ENCODE results near the gene ARHGAP22. TPM values are rescaled to one million over a fixed set of nuclear protein-coding genes. Genes with fewer than 3 reads are reported as not detected.

Gene ARHGAP22
- total and polyA plus RNA-seq, 4 donors = 0.23 to 2.3 (median 0.54) TPM

DNA sequence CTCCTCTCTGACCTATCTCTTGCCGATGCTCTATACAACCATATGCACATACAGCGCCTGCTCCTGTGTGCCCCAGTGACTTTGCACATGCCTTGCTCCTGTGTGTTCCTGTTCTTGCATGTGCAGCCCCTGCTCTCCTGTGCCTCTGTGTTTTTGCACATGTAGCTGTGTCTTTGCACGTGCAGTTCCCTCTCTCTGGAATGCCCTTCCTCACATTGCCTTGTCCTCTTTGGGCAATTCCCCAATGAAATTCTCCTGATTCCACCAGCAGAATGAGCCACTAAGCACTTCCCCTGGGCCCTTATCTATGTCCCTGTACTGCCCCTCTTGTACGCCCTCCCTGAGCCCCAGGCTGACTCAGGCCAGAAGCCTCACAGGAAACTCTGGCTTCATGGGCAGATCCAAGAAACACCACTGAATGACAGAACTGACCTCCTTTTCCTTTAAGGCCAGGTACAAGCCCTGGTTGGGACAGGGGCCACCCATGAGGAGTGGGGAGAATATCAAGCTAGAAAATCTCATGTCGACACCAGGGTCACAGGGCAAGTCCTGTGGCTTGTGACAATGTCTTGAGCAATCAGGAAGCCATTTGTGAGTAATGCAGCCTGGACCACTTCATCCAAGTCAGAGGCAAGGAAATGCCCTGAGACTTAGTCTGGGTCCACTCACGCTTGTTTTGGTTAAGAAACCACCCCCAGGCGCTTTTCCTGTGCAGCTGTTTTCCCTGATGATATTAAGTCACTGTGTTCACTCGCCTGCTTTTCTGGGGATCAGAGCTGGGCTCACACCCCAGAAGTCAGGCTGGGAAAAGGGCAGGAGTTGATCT, 1.9 kb upstream of the ARHGAP22 start:
- Histone ChIP-seq H3K4me3 (ENCODE audit: low read depth in 1 of 3, low read length in 3 of 3) (no peak overlapping the region), H3K36me3 (ENCODE audit: control insufficient read depth in 4 of 4, insufficient read depth in 3 of 4, low read depth in 1 of 4, low read length in 3 of 4) (no peaks in the 10 kb centered on the region), H3K9ac (ENCODE audit: low read depth in 1 of 2, low read length in 2 of 2) (no peak overlapping the region), H3K9me3 (ENCODE audit: control insufficient read depth in 4 of 4, low read length in 3 of 4) (no peaks in the 10 kb centered on the region), H3K27ac (ENCODE audit: low read depth in 1 of 2, low read length in 2 of 2) (no peak overlapping the region), H3K27me3 (ENCODE audit: control insufficient read depth in 4 of 4, insufficient read depth in 4 of 4, low read length in 3 of 4) (peaks cover 0 to 8% (median 2%) of the 10 kb centered on the region in 4 donors), H3K4me1 (ENCODE audit: control insufficient read depth in 4 of 4, insufficient read depth in 4 of 4, low read length in 3 of 4) (peaks cover 0 to 4% (median 0%) of the 10 kb centered on the region in 4 donors)
- TF ChIP-seq GABPA (IDR thresholded peaks at IDR 0.05 in 1 of 2, conservative IDR thresholded peaks at IDR 0.05 in 1 of 2) = no peak
- TF ChIP-seq, protein P1, sequence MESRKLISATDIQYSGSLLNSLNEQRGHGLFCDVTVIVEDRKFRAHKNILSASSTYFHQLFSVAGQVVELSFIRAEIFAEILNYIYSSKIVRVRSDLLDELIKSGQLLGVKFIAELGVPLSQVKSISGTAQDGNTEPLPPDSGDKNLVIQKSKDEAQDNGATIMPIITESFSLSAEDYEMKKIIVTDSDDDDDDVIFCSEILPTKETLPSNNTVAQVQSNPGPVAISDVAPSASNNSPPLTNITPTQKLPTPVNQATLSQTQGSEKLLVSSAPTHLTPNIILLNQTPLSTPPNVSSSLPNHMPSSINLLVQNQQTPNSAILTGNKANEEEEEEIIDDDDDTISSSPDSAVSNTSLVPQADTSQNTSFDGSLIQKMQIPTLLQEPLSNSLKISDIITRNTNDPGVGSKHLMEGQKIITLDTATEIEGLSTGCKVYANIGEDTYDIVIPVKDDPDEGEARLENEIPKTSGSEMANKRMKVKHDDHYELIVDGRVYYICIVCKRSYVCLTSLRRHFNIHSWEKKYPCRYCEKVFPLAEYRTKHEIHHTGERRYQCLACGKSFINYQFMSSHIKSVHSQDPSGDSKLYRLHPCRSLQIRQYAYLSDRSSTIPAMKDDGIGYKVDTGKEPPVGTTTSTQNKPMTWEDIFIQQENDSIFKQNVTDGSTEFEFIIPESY (IDR thresholded peaks at IDR 0.05) = no peak
- TF ChIP-seq HNF4A (conservative IDR thresholded peaks at IDR 0.05) = no peak
- TF ChIP-seq, protein P2, sequence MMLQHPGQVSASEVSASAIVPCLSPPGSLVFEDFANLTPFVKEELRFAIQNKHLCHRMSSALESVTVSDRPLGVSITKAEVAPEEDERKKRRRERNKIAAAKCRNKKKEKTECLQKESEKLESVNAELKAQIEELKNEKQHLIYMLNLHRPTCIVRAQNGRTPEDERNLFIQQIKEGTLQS (IDR thresholded peaks at IDR 0.05) = no peak
- TF ChIP-seq, protein P3, sequence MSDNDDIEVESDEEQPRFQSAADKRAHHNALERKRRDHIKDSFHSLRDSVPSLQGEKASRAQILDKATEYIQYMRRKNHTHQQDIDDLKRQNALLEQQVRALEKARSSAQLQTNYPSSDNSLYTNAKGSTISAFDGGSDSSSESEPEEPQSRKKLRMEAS (IDR thresholded peaks at IDR 0.05) = no peak
- no peak for TF ChIP-seq FOXA1 (IDR thresholded peaks at IDR 0.05)
- TF ChIP-seq, protein P4, sequence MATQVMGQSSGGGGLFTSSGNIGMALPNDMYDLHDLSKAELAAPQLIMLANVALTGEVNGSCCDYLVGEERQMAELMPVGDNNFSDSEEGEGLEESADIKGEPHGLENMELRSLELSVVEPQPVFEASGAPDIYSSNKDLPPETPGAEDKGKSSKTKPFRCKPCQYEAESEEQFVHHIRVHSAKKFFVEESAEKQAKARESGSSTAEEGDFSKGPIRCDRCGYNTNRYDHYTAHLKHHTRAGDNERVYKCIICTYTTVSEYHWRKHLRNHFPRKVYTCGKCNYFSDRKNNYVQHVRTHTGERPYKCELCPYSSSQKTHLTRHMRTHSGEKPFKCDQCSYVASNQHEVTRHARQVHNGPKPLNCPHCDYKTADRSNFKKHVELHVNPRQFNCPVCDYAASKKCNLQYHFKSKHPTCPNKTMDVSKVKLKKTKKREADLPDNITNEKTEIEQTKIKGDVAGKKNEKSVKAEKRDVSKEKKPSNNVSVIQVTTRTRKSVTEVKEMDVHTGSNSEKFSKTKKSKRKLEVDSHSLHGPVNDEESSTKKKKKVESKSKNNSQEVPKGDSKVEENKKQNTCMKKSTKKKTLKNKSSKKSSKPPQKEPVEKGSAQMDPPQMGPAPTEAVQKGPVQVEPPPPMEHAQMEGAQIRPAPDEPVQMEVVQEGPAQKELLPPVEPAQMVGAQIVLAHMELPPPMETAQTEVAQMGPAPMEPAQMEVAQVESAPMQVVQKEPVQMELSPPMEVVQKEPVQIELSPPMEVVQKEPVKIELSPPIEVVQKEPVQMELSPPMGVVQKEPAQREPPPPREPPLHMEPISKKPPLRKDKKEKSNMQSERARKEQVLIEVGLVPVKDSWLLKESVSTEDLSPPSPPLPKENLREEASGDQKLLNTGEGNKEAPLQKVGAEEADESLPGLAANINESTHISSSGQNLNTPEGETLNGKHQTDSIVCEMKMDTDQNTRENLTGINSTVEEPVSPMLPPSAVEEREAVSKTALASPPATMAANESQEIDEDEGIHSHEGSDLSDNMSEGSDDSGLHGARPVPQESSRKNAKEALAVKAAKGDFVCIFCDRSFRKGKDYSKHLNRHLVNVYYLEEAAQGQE (IDR thresholded peaks at IDR 0.05) = no peak
- TF ChIP-seq, protein P5, sequence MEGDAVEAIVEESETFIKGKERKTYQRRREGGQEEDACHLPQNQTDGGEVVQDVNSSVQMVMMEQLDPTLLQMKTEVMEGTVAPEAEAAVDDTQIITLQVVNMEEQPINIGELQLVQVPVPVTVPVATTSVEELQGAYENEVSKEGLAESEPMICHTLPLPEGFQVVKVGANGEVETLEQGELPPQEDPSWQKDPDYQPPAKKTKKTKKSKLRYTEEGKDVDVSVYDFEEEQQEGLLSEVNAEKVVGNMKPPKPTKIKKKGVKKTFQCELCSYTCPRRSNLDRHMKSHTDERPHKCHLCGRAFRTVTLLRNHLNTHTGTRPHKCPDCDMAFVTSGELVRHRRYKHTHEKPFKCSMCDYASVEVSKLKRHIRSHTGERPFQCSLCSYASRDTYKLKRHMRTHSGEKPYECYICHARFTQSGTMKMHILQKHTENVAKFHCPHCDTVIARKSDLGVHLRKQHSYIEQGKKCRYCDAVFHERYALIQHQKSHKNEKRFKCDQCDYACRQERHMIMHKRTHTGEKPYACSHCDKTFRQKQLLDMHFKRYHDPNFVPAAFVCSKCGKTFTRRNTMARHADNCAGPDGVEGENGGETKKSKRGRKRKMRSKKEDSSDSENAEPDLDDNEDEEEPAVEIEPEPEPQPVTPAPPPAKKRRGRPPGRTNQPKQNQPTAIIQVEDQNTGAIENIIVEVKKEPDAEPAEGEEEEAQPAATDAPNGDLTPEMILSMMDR (IDR thresholded peaks at IDR 0.05; ENCODE audit: low read depth, low read length, missing input control) = no peak
- TF ChIP-seq FOXA2 (IDR thresholded peaks at IDR 0.05) = no peak
- TF ChIP-seq TAF1 (conservative IDR thresholded peaks at IDR 0.05) = no peak
- no peak for TF ChIP-seq SP1 (IDR thresholded peaks at IDR 0.05)
- no peak for TF ChIP-seq RAD21 (IDR thresholded peaks at IDR 0.05)
- no peak for TF ChIP-seq NR2F2 (IDR thresholded peaks at IDR 0.05)
- no peak for TF ChIP-seq RXRA (IDR thresholded peaks at IDR 0.05)
- TF ChIP-seq EGR1 (IDR thresholded peaks at IDR 0.05; ENCODE audit: low read depth in 2 of 2) = no peak
- TF ChIP-seq YY1 (IDR thresholded peaks at IDR 0.05) = no peak
- no peak for TF ChIP-seq JUND (IDR thresholded peaks at IDR 0.05)
- no peak for TF ChIP-seq HNF4G (IDR thresholded peaks at IDR 0.05)
- WGBS = 76% methylated on average over 8 of the region's 8 CpGs
- DNase-seq (ENCODE audit: low spot score) = no peak
